HCT116 (cell line): Measurements from ENCODE around the gene ZNF396. TPM values are rescaled to one million over a fixed set of nuclear protein-coding genes. Genes with fewer than 3 reads are reported as not detected.

Experiments used
- ATAC-seq: fragments of 200-7000 bp; cut with Tn5 transposase; 2 replicates; pipeline ENCODE4 v1.9.1; 2020; ENCODE audit warnings: mild to moderate bottlenecking, moderate library complexity
- BruUV-seq: library from RNA; stranded (reverse); fragments of 400-500 nt; replicated peaks from 2 replicates; lab custom pipeline; 2021; lab: Mats Ljungman, UMichigan
- CTCF ChIA-PET: fragments of 300-600 bp; sonication (Branson Sonifier 250); formaldehyde crosslinking; loops from one replicate; lab custom pipeline; 2021; ENCODE audit warnings: antibody characterized with exemption; lab: Charles Lee
- POLR2A ChIA-PET: fragments of 300-600, 350-600 bp; sonication (Branson Sonifier 250); formaldehyde crosslinking; loops from one replicate; lab custom pipeline; 2021; ENCODE audit warnings: antibody characterized with exemption; lab: Charles Lee
- RAD21 ChIA-PET, 2 experiments: fragments of 300-600 bp; sonication (Branson Sonifier 250); formaldehyde crosslinking; loops; one replicate each; lab custom pipeline; 2023; ENCODE audit warnings: low total read pairs in 2 of 2; ENCODE audit not compliant: uncharacterized antibody in 2 of 2, unreplicated experiment in 2 of 2, low non-redundant PET in 1 of 2; lab: Charles Lee
- DNase-seq: peaks from one replicate; pipeline ENCODE4 v3.0.0-alpha.2; 2010; ENCODE audit warnings: low read depth, low spot score
- H2AFZ ChIP-seq: fragments of 200-600 bp; shearing (Covaris generic), sonication (generic); 2 replicates; pipeline ENCODE4 v1.6.1; 2017; ENCODE audit warnings: low read depth, mixed run types, mixed read lengths, antibody characterized with exemption, low read length; ENCODE audit not compliant: poor library complexity, severe bottlenecking
- H3K27ac ChIP-seq: 2 replicates; pipeline ENCODE4 v1.5.1; 2012; ENCODE audit warnings: low read depth, low read length
- H3K27me3 ChIP-seq: fragments of 200-600 bp; sonication (generic); 2 replicates; pipeline ENCODE4 v1.6.1; 2016; ENCODE audit warnings: mixed run types, low read length, mixed read lengths; ENCODE audit not compliant: insufficient read depth
- H3K36me3 ChIP-seq, 2 experiments: fragments of 200-500 bp in 1 of 2; fragments of 200-600 bp in 1 of 2; sonication (Bioruptor generic) in 1 of 2; sonication (generic) in 1 of 2; 2 replicates each; pipeline versions ENCODE4 v1.5.1 to v1.6.1; 2014 to 2016; ENCODE audit warnings: low read length in 2 of 2, inconsistent platforms in 1 of 2, mixed read lengths in 1 of 2, mixed run types in 1 of 2; ENCODE audit not compliant: insufficient read depth in 2 of 2, control insufficient read depth in 1 of 2
- H3K4me1 ChIP-seq, 2 experiments: fragments of 200-600 bp in 1 of 2; sonication (generic) in 1 of 2; 2 replicates each; pipeline versions ENCODE4 v1.5.1 to v1.6.1; 2012 to 2017; ENCODE audit warnings: low read length in 2 of 2, inconsistent platforms in 1 of 2, mild to moderate bottlenecking in 1 of 2, mixed read lengths in 1 of 2, mixed run types in 1 of 2, moderate library complexity in 1 of 2; ENCODE audit not compliant: insufficient read depth in 2 of 2, control insufficient read depth in 1 of 2
- H3K4me2 ChIP-seq: fragments of 200-600 bp; sonication (generic); 2 replicates; pipeline ENCODE4 v1.6.1; 2017; ENCODE audit warnings: mixed run types, low read length, mixed read lengths
- H3K4me3 ChIP-seq, 2 experiments: fragments of 200-600 bp in 1 of 2; sonication (generic) in 1 of 2; replicated peaks in 1 of 2; 2 replicates each; pipeline ENCODE4 v1.5.1; 2011 to 2016; ENCODE audit warnings: low read length in 2 of 2, control low read depth in 1 of 2, low read depth in 1 of 2, mild to moderate bottlenecking in 1 of 2, mixed read lengths in 1 of 2, mixed run types in 1 of 2
- H3K79me2 ChIP-seq: fragments of 200-600 bp; sonication (generic); 2 replicates; pipeline ENCODE4 v1.6.1; 2017; ENCODE audit warnings: mild to moderate bottlenecking, mixed run types, low read length, moderate library complexity, mixed read lengths; ENCODE audit not compliant: insufficient read depth
- H3K9ac ChIP-seq: fragments of 200-600 bp; sonication (generic); 2 replicates; pipeline ENCODE4 v1.6.1; 2016; ENCODE audit warnings: low read length, mixed read lengths
- H3K9me2 ChIP-seq: fragments of 200-600 bp; sonication (generic), shearing (Covaris generic); 2 replicates; pipeline ENCODE4 v1.6.1; 2017; ENCODE audit warnings: mixed run types, mild to moderate bottlenecking, moderate library complexity; ENCODE audit not compliant: insufficient read depth
- H3K9me3 ChIP-seq, 2 experiments: fragments of 200-500 bp in 1 of 2; fragments of 200-600 bp in 1 of 2; sonication (Bioruptor generic) in 1 of 2; sonication (generic) in 1 of 2; 2 replicates each; pipeline ENCODE4 v1.6.1; 2014 to 2017; ENCODE audit warnings: low read length in 2 of 2, mixed read lengths in 2 of 2, inconsistent platforms in 1 of 2, low read depth in 1 of 2, mild to moderate bottlenecking in 1 of 2, mixed run types in 1 of 2, moderate library complexity in 1 of 2; ENCODE audit not compliant: control insufficient read depth in 1 of 2, insufficient read depth in 1 of 2
- H4K20me1 ChIP-seq: fragments of 200-600 bp; sonication (generic), shearing (Covaris generic); 2 replicates; pipeline ENCODE4 v1.6.1; 2017; ENCODE audit warnings: mixed run types, mild to moderate bottlenecking, moderate library complexity; ENCODE audit not compliant: insufficient read depth
- CBX3 ChIP-seq: IDR thresholded peaks from 2 replicates; pipeline ENCODE4 v1.6.1; 2012; ENCODE audit warnings: low read depth
- CEBPB ChIP-seq: IDR thresholded peaks from 2 replicates; pipeline ENCODE4 v1.6.1; 2012; ENCODE audit warnings: low read depth
- EZH2 ChIP-seq: fragments of 200-600 bp; sonication (generic); IDR thresholded peaks from 2 replicates; pipeline ENCODE4 v1.6.1; 2017; ENCODE audit warnings: antibody characterized with exemption, mixed run types
- EZH2phosphoT487 ChIP-seq: fragments of 200-600 bp; IDR thresholded peaks from 2 replicates; pipeline ENCODE4 v1.6.1; 2018; ENCODE audit warnings: antibody characterized with exemption, borderline replicate concordance
- FOSL1 ChIP-seq: IDR thresholded peaks from 2 replicates; pipeline ENCODE4 v1.6.1; 2012; ENCODE audit warnings: low read depth
- JUND ChIP-seq: IDR thresholded peaks from 2 replicates; pipeline ENCODE4 v1.6.1; 2012
- POLR2A ChIP-seq: IDR thresholded peaks from 2 replicates; pipeline ENCODE4 v1.7.0; 2011; ENCODE audit warnings: borderline replicate concordance; ENCODE audit not compliant: insufficient read depth, insufficient read length; ENCODE audit errors: extremely low read depth
- POLR2AphosphoS5 ChIP-seq: IDR thresholded peaks from 2 replicates; pipeline ENCODE4 v1.6.1; 2011; ENCODE audit warnings: mild to moderate bottlenecking, low read depth, low read length, moderate library complexity
- RAD21 ChIP-seq: IDR thresholded peaks from 2 replicates; pipeline ENCODE4 v1.6.1; 2012; ENCODE audit warnings: low read depth, mild to moderate bottlenecking
- SIN3A ChIP-seq: IDR thresholded peaks from 2 replicates; pipeline ENCODE4 v1.6.1; 2012; ENCODE audit warnings: low read depth
- SP1 ChIP-seq: IDR thresholded peaks from 2 replicates; pipeline ENCODE4 v1.6.1; 2012; ENCODE audit warnings: low read depth
- SRF ChIP-seq: IDR thresholded peaks from 2 replicates; pipeline ENCODE4 v1.6.1; 2012; ENCODE audit warnings: low read depth
- TCF7L2 ChIP-seq: IDR thresholded peaks from 2 replicates; pipeline ENCODE4 v1.7.0; 2011; ENCODE audit warnings: borderline replicate concordance, inconsistent platforms; ENCODE audit not compliant: insufficient read depth, insufficient read length; ENCODE audit errors: extremely low read depth
- YY1 ChIP-seq: IDR thresholded peaks from 2 replicates; pipeline ENCODE4 v1.6.1; 2011; ENCODE audit warnings: low read length, low read depth, moderate library complexity, mild to moderate bottlenecking; ENCODE audit not compliant: insufficient replicate concordance; ENCODE audit errors: extremely low read depth
- ZFX ChIP-seq: fragments of 450-650 bp; IDR thresholded peaks from 2 replicates; pipeline ENCODE4 v1.6.1; 2017
- ZNF274 ChIP-seq: fragments of 200-500 bp; sonication (Bioruptor generic); IDR thresholded peaks from 2 replicates; pipeline ENCODE4 v1.6.1; 2014; ENCODE audit warnings: mild to moderate bottlenecking, low read depth, low read length, inconsistent platforms
- intact Hi-C: fragments of 100-400 bp; cut with micrococcal nuclease; formaldehyde crosslinking; loops from 2 replicates; pipeline ENCODE4 v1.10.0; 2022
- total RNA-seq: library from RNA; stranded (reverse); gene quantifications from one replicate; pipeline ENCODE4 v1.2.1, GENCODE V29; 2021; ENCODE audit not compliant: unreplicated experiment
- TF ChIP-seq, protein P1 (sequence below): IDR thresholded peaks from 2 replicates; pipeline ENCODE4 v1.6.1; 2012
- TF ChIP-seq, protein P2 (sequence below): IDR thresholded peaks from 2 replicates; pipeline ENCODE4 v1.6.1; 2012; ENCODE audit warnings: low read depth
- TF ChIP-seq, protein P3 (sequence below), 3 experiments: fragments of 200-600 bp in 1 of 3; sonication (generic) in 1 of 3; IDR thresholded peaks in 2 of 3; conservative IDR thresholded peaks in 1 of 3; 2 replicates each; pipeline ENCODE4 v1.5.1; 2012 to 2017; ENCODE audit warnings: low read depth in 2 of 3, low read length in 2 of 3, antibody characterized with exemption in 1 of 3, borderline replicate concordance in 1 of 3, control low read depth in 1 of 3, mild to moderate bottlenecking in 1 of 3, mixed read lengths in 1 of 3, mixed run types in 1 of 3, moderate library complexity in 1 of 3; ENCODE audit not compliant: insufficient read depth in 1 of 3
- TF ChIP-seq, protein P4 (sequence below): IDR thresholded peaks from 2 replicates; pipeline ENCODE4 v1.6.1; 2012

The ZNF396 gene
- total RNA-seq, 1 experiment from 2014 or later, result 1.3 TPM

DNA sequence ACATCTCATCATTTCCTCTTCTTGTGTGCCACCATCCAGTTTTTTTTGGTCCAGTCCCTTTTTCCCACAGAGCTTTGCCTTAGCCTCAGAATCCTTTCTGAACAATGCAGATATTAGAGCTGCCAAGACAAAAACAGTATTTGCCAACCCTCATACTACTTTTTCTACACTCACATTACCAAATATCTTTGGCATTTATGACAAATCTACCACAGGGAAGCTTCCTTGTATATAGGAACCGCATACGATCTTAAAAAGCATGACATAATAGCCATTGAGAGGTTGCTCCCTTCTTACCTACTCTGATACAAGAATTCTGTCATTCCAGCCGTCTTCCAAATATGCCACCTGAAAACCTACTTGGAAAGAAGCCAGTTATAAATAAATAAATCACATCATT is 42.3 kb downstream of the ZNF396 start:
- ATAC-seq (no peak), DNase-seq (no peak)
- H3K36me3 ChIP-seq, result peaks cover 57 to 69% of the 10 kb centered on the region in 2 experiments
- no peak overlapping the region for H3K4me3 ChIP-seq
- no peaks in the 10 kb centered on the region for H3K27me3 ChIP-seq
- intact Hi-C loops, result no loop called here
- H3K9me2 ChIP-seq, result no peaks in the 10 kb centered on the region
- H4K20me1 ChIP-seq, result no peaks in the 10 kb centered on the region
- H3K9ac ChIP-seq, result no peak overlapping the region
- TF ChIP-seq CEBPB, result no peak
- no peak for TF ChIP-seq SP1
- no peak for TF ChIP-seq ZNF274
- no peak for TF ChIP-seq YY1
- no peak for TF ChIP-seq EZH2phosphoT487
- no peak for TF ChIP-seq TCF7L2
- TF ChIP-seq, protein P1, sequence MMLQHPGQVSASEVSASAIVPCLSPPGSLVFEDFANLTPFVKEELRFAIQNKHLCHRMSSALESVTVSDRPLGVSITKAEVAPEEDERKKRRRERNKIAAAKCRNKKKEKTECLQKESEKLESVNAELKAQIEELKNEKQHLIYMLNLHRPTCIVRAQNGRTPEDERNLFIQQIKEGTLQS, result no peak
- TF ChIP-seq, protein P2, sequence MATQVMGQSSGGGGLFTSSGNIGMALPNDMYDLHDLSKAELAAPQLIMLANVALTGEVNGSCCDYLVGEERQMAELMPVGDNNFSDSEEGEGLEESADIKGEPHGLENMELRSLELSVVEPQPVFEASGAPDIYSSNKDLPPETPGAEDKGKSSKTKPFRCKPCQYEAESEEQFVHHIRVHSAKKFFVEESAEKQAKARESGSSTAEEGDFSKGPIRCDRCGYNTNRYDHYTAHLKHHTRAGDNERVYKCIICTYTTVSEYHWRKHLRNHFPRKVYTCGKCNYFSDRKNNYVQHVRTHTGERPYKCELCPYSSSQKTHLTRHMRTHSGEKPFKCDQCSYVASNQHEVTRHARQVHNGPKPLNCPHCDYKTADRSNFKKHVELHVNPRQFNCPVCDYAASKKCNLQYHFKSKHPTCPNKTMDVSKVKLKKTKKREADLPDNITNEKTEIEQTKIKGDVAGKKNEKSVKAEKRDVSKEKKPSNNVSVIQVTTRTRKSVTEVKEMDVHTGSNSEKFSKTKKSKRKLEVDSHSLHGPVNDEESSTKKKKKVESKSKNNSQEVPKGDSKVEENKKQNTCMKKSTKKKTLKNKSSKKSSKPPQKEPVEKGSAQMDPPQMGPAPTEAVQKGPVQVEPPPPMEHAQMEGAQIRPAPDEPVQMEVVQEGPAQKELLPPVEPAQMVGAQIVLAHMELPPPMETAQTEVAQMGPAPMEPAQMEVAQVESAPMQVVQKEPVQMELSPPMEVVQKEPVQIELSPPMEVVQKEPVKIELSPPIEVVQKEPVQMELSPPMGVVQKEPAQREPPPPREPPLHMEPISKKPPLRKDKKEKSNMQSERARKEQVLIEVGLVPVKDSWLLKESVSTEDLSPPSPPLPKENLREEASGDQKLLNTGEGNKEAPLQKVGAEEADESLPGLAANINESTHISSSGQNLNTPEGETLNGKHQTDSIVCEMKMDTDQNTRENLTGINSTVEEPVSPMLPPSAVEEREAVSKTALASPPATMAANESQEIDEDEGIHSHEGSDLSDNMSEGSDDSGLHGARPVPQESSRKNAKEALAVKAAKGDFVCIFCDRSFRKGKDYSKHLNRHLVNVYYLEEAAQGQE, result no peak
- TF ChIP-seq ZFX, result no peak
- no peak for TF ChIP-seq SRF
- no peak for TF ChIP-seq EZH2
- TF ChIP-seq, protein P3, sequence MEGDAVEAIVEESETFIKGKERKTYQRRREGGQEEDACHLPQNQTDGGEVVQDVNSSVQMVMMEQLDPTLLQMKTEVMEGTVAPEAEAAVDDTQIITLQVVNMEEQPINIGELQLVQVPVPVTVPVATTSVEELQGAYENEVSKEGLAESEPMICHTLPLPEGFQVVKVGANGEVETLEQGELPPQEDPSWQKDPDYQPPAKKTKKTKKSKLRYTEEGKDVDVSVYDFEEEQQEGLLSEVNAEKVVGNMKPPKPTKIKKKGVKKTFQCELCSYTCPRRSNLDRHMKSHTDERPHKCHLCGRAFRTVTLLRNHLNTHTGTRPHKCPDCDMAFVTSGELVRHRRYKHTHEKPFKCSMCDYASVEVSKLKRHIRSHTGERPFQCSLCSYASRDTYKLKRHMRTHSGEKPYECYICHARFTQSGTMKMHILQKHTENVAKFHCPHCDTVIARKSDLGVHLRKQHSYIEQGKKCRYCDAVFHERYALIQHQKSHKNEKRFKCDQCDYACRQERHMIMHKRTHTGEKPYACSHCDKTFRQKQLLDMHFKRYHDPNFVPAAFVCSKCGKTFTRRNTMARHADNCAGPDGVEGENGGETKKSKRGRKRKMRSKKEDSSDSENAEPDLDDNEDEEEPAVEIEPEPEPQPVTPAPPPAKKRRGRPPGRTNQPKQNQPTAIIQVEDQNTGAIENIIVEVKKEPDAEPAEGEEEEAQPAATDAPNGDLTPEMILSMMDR (IDR thresholded peaks at IDR 0.05 in 2 of 3, conservative IDR thresholded peaks at IDR 0.05 in 1 of 3; ENCODE audit: borderline replicate concordance in 1 of 3, insufficient read depth in 1 of 3, low read depth in 2 of 3, low read length in 2 of 3), result no peak
- TF ChIP-seq, protein P4, sequence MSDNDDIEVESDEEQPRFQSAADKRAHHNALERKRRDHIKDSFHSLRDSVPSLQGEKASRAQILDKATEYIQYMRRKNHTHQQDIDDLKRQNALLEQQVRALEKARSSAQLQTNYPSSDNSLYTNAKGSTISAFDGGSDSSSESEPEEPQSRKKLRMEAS, result no peak
- no peak for TF ChIP-seq SIN3A
- TF ChIP-seq JUND, result no peak
- no peak for TF ChIP-seq POLR2A
- no peak for TF ChIP-seq POLR2AphosphoS5
- no peak for TF ChIP-seq FOSL1
- no peak for TF ChIP-seq CBX3
- no peak for TF ChIP-seq RAD21
- no peaks in the 10 kb centered on the region for H3K9me3 ChIP-seq
- peaks cover 47% of the 10 kb centered on the region for H3K79me2 ChIP-seq
- H3K27ac ChIP-seq, result no peak overlapping the region
- CTCF ChIA-PET, result no interaction called here
- BruUV-seq, result no TSS peak
- POLR2A ChIA-PET, result no interaction called here
- no peaks in the 10 kb centered on the region for H3K4me1 ChIP-seq
- no peak overlapping the region for H2AFZ ChIP-seq
- RAD21 ChIA-PET, result no interaction called here
- H3K4me2 ChIP-seq, result no peak overlapping the region
